GM12878 (cell line): ENCODE measurements around the gene ITPKA. TPM values are rescaled to one million over a fixed set of nuclear protein-coding genes. Genes with fewer than 3 reads are reported as not detected.

ENCODE experiments used
- ATAC-seq: fragments of 200-7000 bp; cut with Tn5 transposase; 3 replicates; pipeline ENCODE4 v1.9.1; 2020; ENCODE audit warnings: mild to moderate bottlenecking, moderate library complexity
- BruUV-seq: library from RNA; stranded (reverse); fragments of 400-500 nt; replicated peaks from 2 replicates; lab custom pipeline; 2021; lab: Mats Ljungman, UMichigan
- CTCF ChIA-PET: fragments of 300-600 bp; sonication (Branson Sonifier 250); formaldehyde crosslinking; extraction: SDS; loops from one replicate; lab custom pipeline; 2021; ENCODE audit warnings: inconsistent platforms; lab: Yijun Ruan, JAX
- POLR2A ChIA-PET: fragments of 350-600 bp; formaldehyde crosslinking; extraction: SDS; loops from one replicate; lab custom pipeline; 2021; ENCODE audit warnings: inconsistent platforms; lab: Charles Lee
- RAD21 ChIA-PET: fragments of 300-600 bp; sonication (Branson Sonifier 250); formaldehyde crosslinking; loops from one replicate; lab custom pipeline; 2023; ENCODE audit warnings: antibody characterized with exemption; ENCODE audit not compliant: unreplicated experiment; lab: Charles Lee
- SMC1A ChIA-PET: fragments of 300-600 bp; sonication (Branson Sonifier 250); formaldehyde crosslinking; loops from one replicate; lab custom pipeline; 2023; ENCODE audit not compliant: unreplicated experiment, uncharacterized antibody; lab: Charles Lee
- DNase-seq: peaks from one replicate; pipeline ENCODE4 v3.0.0-alpha.2; 2011; ENCODE audit warnings: low read depth, low spot score
- FAIRE-seq: peaks from 3 replicates; lab custom pipeline; 2011; peaks lifted over from hg19 to GRCh38; lab: Jason Lieb, UNC
- H2AFZ ChIP-seq: 2 replicates; pipeline ENCODE4 v1.6.0; 2011; ENCODE audit warnings: low read depth, low read length, control low read depth; ENCODE audit not compliant: control insufficient read depth
- H3K27ac ChIP-seq: 2 replicates; pipeline ENCODE4 v1.5.1; 2011; ENCODE audit warnings: control low read depth; ENCODE audit not compliant: control insufficient read depth, insufficient read depth
- H3K27me3 ChIP-seq, 2 experiments: replicated peaks in 1 of 2; 2 replicates each; pipeline versions ENCODE4 v1.6.0 to v1.6.1; 2011; ENCODE audit warnings: low read length in 1 of 2; ENCODE audit not compliant: control insufficient read depth in 2 of 2, insufficient read depth in 2 of 2
- H3K36me3 ChIP-seq, 2 experiments: 2 replicates each; pipeline ENCODE4 v1.5.1; 2011; ENCODE audit warnings: low read length in 1 of 2; ENCODE audit not compliant: control insufficient read depth in 2 of 2, insufficient read depth in 2 of 2
- H3K4me1 ChIP-seq: 2 replicates; pipeline ENCODE4 v1.6.1; 2011; ENCODE audit warnings: mild to moderate bottlenecking, low read length, moderate library complexity, mixed read lengths; ENCODE audit not compliant: control insufficient read depth, insufficient read depth
- H3K4me2 ChIP-seq: 2 replicates; pipeline ENCODE4 v1.6.0; 2011; ENCODE audit warnings: control low read depth; ENCODE audit not compliant: control insufficient read depth, insufficient read depth
- H3K4me3 ChIP-seq: fragments of 200-600 bp; sonication (generic); 2 replicates; pipeline ENCODE4 v1.5.1; 2016
- H3K79me2 ChIP-seq: 2 replicates; pipeline ENCODE4 v1.6.0; 2011; ENCODE audit warnings: low read length; ENCODE audit not compliant: control insufficient read depth, insufficient read depth
- H3K9ac ChIP-seq: 2 replicates; pipeline ENCODE4 v1.8.0; 2011; ENCODE audit warnings: low read length, control low read depth, mixed read lengths; ENCODE audit not compliant: control insufficient read depth, insufficient read depth
- H3K9me3 ChIP-seq: replicated peaks from 3 replicates; pipeline ENCODE4 v1.5.1; 2011; ENCODE audit warnings: mild to moderate bottlenecking, low read length; ENCODE audit not compliant: control insufficient read depth, insufficient read depth
- H4K20me1 ChIP-seq: 2 replicates; pipeline ENCODE4 v1.6.0; 2011; ENCODE audit not compliant: control insufficient read depth, insufficient read depth
- BCL11A ChIP-seq: IDR thresholded peaks from 2 replicates; pipeline ENCODE4 v1.6.1; 2011; ENCODE audit warnings: low read depth, low read length
- E2F8 ChIP-seq: fragments of 450-650 bp; IDR thresholded peaks from 2 replicates; pipeline ENCODE4 v1.6.1; 2018; ENCODE audit warnings: mild to moderate bottlenecking, low read depth, moderate library complexity; ENCODE audit not compliant: partially characterized antibody
- IKZF1 ChIP-seq: fragments of 450-650 bp; conservative IDR thresholded peaks from 2 replicates; pipeline ENCODE4 v1.6.1; 2017; ENCODE audit warnings: antibody characterized with exemption, mild to moderate bottlenecking
- KDM1A ChIP-seq: fragments of 200-600 bp; sonication (generic); IDR thresholded peaks from 2 replicates; pipeline ENCODE4 v1.6.1; 2016; ENCODE audit warnings: borderline replicate concordance
- NKRF ChIP-seq: fragments of 450-650 bp; conservative IDR thresholded peaks from 2 replicates; pipeline ENCODE4 v1.6.1; 2017; ENCODE audit warnings: mild to moderate bottlenecking, moderate library complexity
- NR2C1 ChIP-seq: fragments of 450-650 bp; IDR thresholded peaks from 2 replicates; pipeline ENCODE4 v1.6.1; 2017; ENCODE audit warnings: antibody characterized with exemption, mild to moderate bottlenecking, moderate library complexity
- SP1 ChIP-seq: IDR thresholded peaks from one replicate; pipeline ENCODE4 v1.6.1; 2011; ENCODE audit warnings: low read depth, low read length
- SREBF2 ChIP-seq: IDR thresholded peaks from 2 replicates; pipeline ENCODE4 v1.6.1; 2012; ENCODE audit warnings: mild to moderate bottlenecking, low read length
- SUZ12 ChIP-seq: fragments of 200-600 bp; sonication (generic); IDR thresholded peaks from one replicate; pipeline ENCODE4 v1.6.1; 2018; ENCODE audit warnings: antibody characterized with exemption, mild to moderate bottlenecking; ENCODE audit not compliant: unreplicated experiment
- TBL1XR1 ChIP-seq: IDR thresholded peaks from 2 replicates; pipeline ENCODE4 v1.6.1; 2012; ENCODE audit warnings: low read depth, low read length, improper control_type of control experiment
- TCF12 ChIP-seq: IDR thresholded peaks from 2 replicates; pipeline ENCODE4 v1.6.1; 2011; ENCODE audit warnings: low read depth, mild to moderate bottlenecking, low read length
- WRNIP1 ChIP-seq: IDR thresholded peaks from 2 replicates; pipeline ENCODE4 v1.6.1; 2011; ENCODE audit warnings: low read depth, low read length, improper control_type of control experiment, borderline replicate concordance
- ZNF384 ChIP-seq: IDR thresholded peaks from 2 replicates; pipeline ENCODE4 v1.6.1; 2012; ENCODE audit warnings: low read depth, mild to moderate bottlenecking, low read length, improper control_type of control experiment, borderline replicate concordance
- WGBS: methylation state at CpG from one replicate; pipeline ENCODE4 v1.1.6; 2016; ENCODE audit warnings: low lambda C conversion rate; ENCODE audit not compliant: insufficient replicate concordance, insufficient coverage; ENCODE audit errors: missing lambda C conversion rate; 5-methylcytosine and 5-hydroxymethylcytosine counted together
- in situ Hi-C: fragments of 300-500 bp; cut with MboI; formaldehyde crosslinking; loops from 9 replicates; pipeline ENCODE4 v1.14.3; 2018; ENCODE audit warnings: mixed read lengths
- intact Hi-C: fragments of 100-400 bp; cut with micrococcal nuclease; formaldehyde crosslinking; loops from one replicate; pipeline ENCODE4 v1.14.2; 2022; ENCODE audit not compliant: unreplicated experiment
- polyA plus RNA-seq, 11 experiments: library from polyadenylated mRNA; depleted of rRNA in 4 of 11; unstranded in 6 of 11; stranded (reverse) in 5 of 11; fragments of >200 nt; fragmentation: Nextera tagmentation in 4 of 11; fragmentation: Illumina TruSeq in 1 of 11; extraction: Ambion mirVana in 4 of 11; extraction: Trizol in 1 of 11; gene quantifications; 1 replicate in 1 of 11; 2 replicates in 10 of 11; pipeline versions ENCODE4 v1.2.1 to v1.2.3, GENCODE V29; 2011 to 2016; ENCODE audit warnings: inconsistent platforms in 2 of 11, missing spikeins in 2 of 11, low read depth in 1 of 11
- total RNA-seq, 4 experiments: library from RNA; depleted of rRNA in 3 of 4; stranded (reverse); fragments of >200 nt in 3 of 4; fragmentation: Illumina TruSeq in 1 of 4; extraction: Trizol in 1 of 4; gene quantifications; 2 replicates each; pipeline versions ENCODE4 v1.2.1 to v1.2.3, GENCODE V29; 2013 to 2021
- TF ChIP-seq, protein P1 (sequence below): fragments of 450-650 bp; IDR thresholded peaks from 2 replicates; pipeline ENCODE4 v1.6.1; 2014; ENCODE audit warnings: mild to moderate bottlenecking

ITPKA gene
- total and polyA plus RNA-seq, 10 of the 15 experiments (the other 5 are each of a cell fraction or from before 2014, with no cell fraction given), result 0.04 to 1.5 (median 0.49) TPM; not detected in 1

- in situ Hi-C loops, result no loop called here
- CTCF ChIA-PET, result interaction anchor here (0.7 kb wide), 1 partner anchor 239 kb away, joined by 3 read pairs; no protein-coding TSS in a partner anchor
- RAD21 ChIA-PET, result no interaction called here
Observed at GRCh38 chr15:41536866-41537265, 43.2 kb downstream of the ITPKA start.

More at GRCh38 chr15:41536866-41537265, 43.2 kb downstream of the ITPKA start:
- Histone ChIP-seq H3K79me2 (no peaks in the 10 kb centered on the region), H3K9me3 (no peaks in the 10 kb centered on the region), H4K20me1 (no peaks in the 10 kb centered on the region), H3K27ac (no peak overlapping the region), H3K4me1 (no peaks in the 10 kb centered on the region), H3K4me3 (no peak overlapping the region), H3K9ac (no peak overlapping the region), H2AFZ (no peak overlapping the region), H3K4me2 (no peak overlapping the region), H3K27me3 (no peaks in the 10 kb centered on the region)
- ATAC-seq (no peak), FAIRE-seq (no peak)
- 82% methylated on average over 11 of the region's 11 CpGs for WGBS
- no TSS peak for BruUV-seq
- POLR2A ChIA-PET, result no interaction called here
- intact Hi-C loops, result no loop called here
- SMC1A ChIA-PET, result no interaction called here
- TF ChIP-seq E2F8 (no peak), BCL11A (no peak), SUZ12 (no peak), TBL1XR1 (no peak), KDM1A (no peak), NR2C1 (no peak), ZNF384 (no peak), TCF12 (no peak), IKZF1 (no peak), SP1 (no peak), NKRF (no peak), SREBF2 (no peak), WRNIP1 (no peak)
- TF ChIP-seq, protein P1, sequence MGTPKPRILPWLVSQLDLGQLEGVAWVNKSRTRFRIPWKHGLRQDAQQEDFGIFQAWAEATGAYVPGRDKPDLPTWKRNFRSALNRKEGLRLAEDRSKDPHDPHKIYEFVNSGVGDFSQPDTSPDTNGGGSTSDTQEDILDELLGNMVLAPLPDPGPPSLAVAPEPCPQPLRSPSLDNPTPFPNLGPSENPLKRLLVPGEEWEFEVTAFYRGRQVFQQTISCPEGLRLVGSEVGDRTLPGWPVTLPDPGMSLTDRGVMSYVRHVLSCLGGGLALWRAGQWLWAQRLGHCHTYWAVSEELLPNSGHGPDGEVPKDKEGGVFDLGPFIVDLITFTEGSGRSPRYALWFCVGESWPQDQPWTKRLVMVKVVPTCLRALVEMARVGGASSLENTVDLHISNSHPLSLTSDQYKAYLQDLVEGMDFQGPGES, result no peak
- TF ChIP-seq, all 136 proteins: peak for 0
- peaks cover 2 to 8% of the 10 kb centered on the region in 2 experiments; a peak in 3 of 4 replicates for H3K36me3 ChIP-seq
- DNase-seq, result no peak
